HG03457 (cell line): ENCODE measurements around the gene GNL3L.
"Not testable (repeated sequence)": the region's sequence is repeated elsewhere in the genome, so short reads cannot be mapped to it uniquely, and the experiment has no call there.

Experiments
- ATAC-seq: cut with Tn5 transposase; IDR thresholded peaks from one replicate; pipeline ENCODE4 v1.9.1; 2021; ENCODE audit warnings: moderate number of reproducible peaks; ENCODE audit not compliant: unreplicated experiment

GNL3L gene

GRCh38 chrX:54560411-54560810 lies 30.4 kb downstream of the GNL3L start:
- no peak for ATAC-seq

GRCh38 chrX:54561622-54562021 lies 31.6 kb downstream of the GNL3L start:
- no peak for ATAC-seq

- no peak for ATAC-seq
Measured at GRCh38 chrX:54564936-54565335, 34.9 kb downstream of the GNL3L start.

- ATAC-seq, result no peak
Measured at GRCh38 chrX:54570332-54570731, 40.3 kb downstream of the GNL3L start.

GRCh38 chrX:54572641-54573040 lies 42.6 kb downstream of the GNL3L start:
- not testable (repeated sequence) for ATAC-seq

- no peak for ATAC-seq
Measured at GRCh38 chrX:54597728-54598127, 67.7 kb downstream of the GNL3L start.

- no peak for ATAC-seq
Measured at GRCh38 chrX:54602563-54602962, 72.5 kb downstream of the GNL3L start.
